Cardiac muscle cell (in vitro differentiated cells and primary cell): Measurements from ENCODE around the gene RASGRP2. TPM values are rescaled to one million over a fixed set of nuclear protein-coding genes. Genes with fewer than 3 reads are reported as not detected.
A peak's percentile ranks its signal among the peaks of the same experiment; 100 is the strongest.

Experiments
- DNase-seq, 2 donors: peaks; one replicate each; pipeline versions ENCODE4 v3.0.0 to v3.0.0-alpha.2; 2010 to 2017; ENCODE audit warnings: low read depth in 1 of 2, low spot score in 1 of 2
- H3K27ac ChIP-seq: fragments of 200-600 bp; sonication (generic); 2 replicates; pipeline ENCODE4 v1.5.1; 2016
- H3K27me3 ChIP-seq: fragments of 200-600 bp; sonication (generic); 2 replicates; pipeline ENCODE4 v1.6.0; 2016; ENCODE audit warnings: control low read depth
- H3K36me3 ChIP-seq: fragments of 200-600 bp; sonication (generic); 2 replicates; pipeline ENCODE4 v1.5.1; 2016; ENCODE audit warnings: control low read depth
- H3K4me1 ChIP-seq: fragments of 200-600 bp; sonication (generic); 2 replicates; pipeline ENCODE4 v1.8.1; 2017; ENCODE audit warnings: low read depth, mild to moderate bottlenecking, mixed run types
- H3K4me3 ChIP-seq: fragments of 200-600 bp; sonication (generic); 2 replicates; pipeline ENCODE4 v1.5.1; 2016; ENCODE audit warnings: mild to moderate bottlenecking
- H3K9me3 ChIP-seq: fragments of 200-600 bp; sonication (generic); 2 replicates; pipeline ENCODE4 v1.5.1; 2017; ENCODE audit warnings: low read depth, mild to moderate bottlenecking, control low read depth
- polyA plus RNA-seq: library from polyadenylated mRNA; unstranded; fragments of >200 nt; fragmentation: Nextera tagmentation; extraction: Ambion mirVana; gene quantifications from 2 replicates; pipeline ENCODE4 v1.2.1, GENCODE V29; 2016
- total RNA-seq: library from RNA; depleted of rRNA; stranded (reverse); fragments of >200 nt; gene quantifications from 2 replicates; pipeline ENCODE4 v1.2.3, GENCODE V29; 2016
- TF ChIP-seq, protein P1 (sequence below): IDR thresholded peaks from 2 replicates; pipeline ENCODE4 v1.5.1; 2012; ENCODE audit warnings: low read depth, mild to moderate bottlenecking, low read length

The RASGRP2 gene
- total and polyA plus RNA-seq, 2 experiments from 2014 or later: 60.8 to 64.0 TPM

GRCh38 chr11:64715756-64716472, 28.0 kb downstream of the RASGRP2 start:
- Histone ChIP-seq H3K9me3 (no peaks in the 10 kb centered on the region), H3K4me1 (peaks cover 2% of the 10 kb centered on the region), H3K27ac (no peak overlapping the region), H3K27me3 (peaks cover 99% of the 10 kb centered on the region), H3K4me3 (no peak overlapping the region), H3K36me3 (no peaks in the 10 kb centered on the region)
- TF ChIP-seq, protein P1, sequence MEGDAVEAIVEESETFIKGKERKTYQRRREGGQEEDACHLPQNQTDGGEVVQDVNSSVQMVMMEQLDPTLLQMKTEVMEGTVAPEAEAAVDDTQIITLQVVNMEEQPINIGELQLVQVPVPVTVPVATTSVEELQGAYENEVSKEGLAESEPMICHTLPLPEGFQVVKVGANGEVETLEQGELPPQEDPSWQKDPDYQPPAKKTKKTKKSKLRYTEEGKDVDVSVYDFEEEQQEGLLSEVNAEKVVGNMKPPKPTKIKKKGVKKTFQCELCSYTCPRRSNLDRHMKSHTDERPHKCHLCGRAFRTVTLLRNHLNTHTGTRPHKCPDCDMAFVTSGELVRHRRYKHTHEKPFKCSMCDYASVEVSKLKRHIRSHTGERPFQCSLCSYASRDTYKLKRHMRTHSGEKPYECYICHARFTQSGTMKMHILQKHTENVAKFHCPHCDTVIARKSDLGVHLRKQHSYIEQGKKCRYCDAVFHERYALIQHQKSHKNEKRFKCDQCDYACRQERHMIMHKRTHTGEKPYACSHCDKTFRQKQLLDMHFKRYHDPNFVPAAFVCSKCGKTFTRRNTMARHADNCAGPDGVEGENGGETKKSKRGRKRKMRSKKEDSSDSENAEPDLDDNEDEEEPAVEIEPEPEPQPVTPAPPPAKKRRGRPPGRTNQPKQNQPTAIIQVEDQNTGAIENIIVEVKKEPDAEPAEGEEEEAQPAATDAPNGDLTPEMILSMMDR: no peak
- no peak for DNase-seq

GRCh38 chr11:64715110-64715509, 28.8 kb downstream of the RASGRP2 start:
- Histone ChIP-seq H3K4me1 (peaks cover 3% of the 10 kb centered on the region), H3K27me3 (peaks cover 99% of the 10 kb centered on the region), H3K36me3 (no peaks in the 10 kb centered on the region), H3K27ac (no peak overlapping the region), H3K4me3 (no peak overlapping the region), H3K9me3 (no peaks in the 10 kb centered on the region)
- TF ChIP-seq, protein P1: no peak
- DNase-seq: no peak

DNA sequence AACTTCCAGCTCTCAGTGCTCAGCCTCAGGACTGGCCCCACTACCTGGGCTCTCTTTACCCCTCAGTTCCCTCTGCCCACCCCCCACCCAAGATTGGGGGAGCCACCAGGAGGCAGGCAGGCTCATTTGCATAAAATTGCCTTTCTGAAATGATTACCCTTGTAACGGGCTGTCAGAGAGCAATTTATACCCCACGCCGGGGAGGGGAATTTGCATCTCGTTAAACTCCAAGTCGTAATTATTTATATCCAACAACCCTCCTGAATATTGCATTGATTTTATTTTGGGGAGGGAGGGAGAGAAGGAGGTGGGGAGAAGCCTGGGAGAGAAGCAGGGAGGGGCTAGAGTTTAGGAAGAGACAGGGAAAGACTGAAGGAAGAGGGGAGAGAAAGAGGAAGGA, 29.3 kb downstream of the RASGRP2 start:
- no peak for DNase-seq
- Histone ChIP-seq H3K36me3 (no peaks in the 10 kb centered on the region), H3K4me1 (peaks cover 3% of the 10 kb centered on the region), H3K27ac (no peak overlapping the region), H3K9me3 (no peaks in the 10 kb centered on the region), H3K27me3 (peaks cover 97% of the 10 kb centered on the region), H3K4me3 (no peak overlapping the region)
- TF ChIP-seq, protein P1: no peak

GRCh38 chr11:64713781-64714363, 30.1 kb downstream of the RASGRP2 start:
- TF ChIP-seq, protein P1: no peak
- Histone ChIP-seq H3K4me3 (no peak overlapping the region), H3K27ac (no peak overlapping the region), H3K9me3 (no peaks in the 10 kb centered on the region), H3K27me3 (peaks cover 90% of the 10 kb centered on the region), H3K36me3 (no peaks in the 10 kb centered on the region), H3K4me1 (peaks cover 3% of the 10 kb centered on the region)
- peak in 1 of 2 donors; percentile 67 for DNase-seq

DNA sequence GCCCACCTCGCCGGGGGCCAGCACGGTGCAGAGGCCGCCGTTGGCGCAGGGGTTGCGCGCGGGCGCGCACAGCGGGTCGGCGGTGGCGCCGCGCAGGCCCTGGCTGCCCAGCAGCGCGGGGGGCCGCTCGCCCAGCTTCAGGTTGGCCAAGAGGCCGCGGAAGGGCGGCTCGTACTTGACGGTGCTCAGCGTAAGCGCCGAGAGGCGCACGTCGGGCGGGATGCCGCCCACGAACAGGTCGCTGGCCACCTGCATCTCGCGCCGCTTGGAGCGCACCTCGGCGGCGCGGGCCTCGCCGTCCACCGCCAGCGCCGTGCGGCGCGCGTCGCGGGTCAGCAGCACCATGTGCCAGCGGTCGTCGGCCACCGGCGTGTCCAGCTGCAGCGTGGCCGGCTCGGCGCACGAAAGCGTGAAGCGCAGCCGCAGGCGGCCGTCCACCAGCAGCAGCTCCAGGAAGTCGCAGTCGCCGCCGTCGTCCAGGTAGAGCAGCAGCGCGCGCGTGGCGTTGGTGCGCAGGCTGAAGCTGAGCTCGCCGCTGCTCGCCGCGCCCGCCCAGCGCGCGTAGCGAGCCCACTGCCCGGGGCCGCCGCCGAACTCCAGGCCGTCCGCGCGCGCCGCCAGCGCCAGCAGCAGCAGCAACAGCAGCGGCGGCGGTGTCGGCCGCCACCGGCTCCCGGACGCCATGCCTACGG, 30.8 kb downstream of the RASGRP2 start:
- no peaks in the 10 kb centered on the region for H3K36me3 ChIP-seq
- peaks cover 87% of the 10 kb centered on the region for H3K27me3 ChIP-seq
- TF ChIP-seq, protein P1: no peak
- peak; percentile 67 to 69 for DNase-seq
- no peak overlapping the region for H3K27ac ChIP-seq
- H3K4me1 ChIP-seq: peaks cover 3% of the 10 kb centered on the region
- no peaks in the 10 kb centered on the region for H3K9me3 ChIP-seq
- H3K4me3 ChIP-seq: no peak overlapping the region
